Adrenal gland (tissue), 12 donors: ENCODE data around the gene PTPRE. TPM values are rescaled to one million over a fixed set of nuclear protein-coding genes. Genes with fewer than 3 reads are reported as not detected.

Experiments
- DNase-seq, 7 donors: peaks; one replicate each; pipeline ENCODE4 v3.0.0-alpha.2; 2019 to 2020
- H3K27ac ChIP-seq, 5 donors: fragments of 200-600 bp; sonication (generic) in 4 of 5; 1 replicate in 3 of 5; 2 replicates in 2 of 5; pipeline versions ENCODE4 v1.5.1 to v1.8.0; 2016 to 2020; ENCODE audit warnings: mild to moderate bottlenecking in 1 of 5
- H3K27me3 ChIP-seq: fragments of 200-600 bp; 2 replicates; pipeline ENCODE4 v1.8.0; 2021
- H3K36me3 ChIP-seq, 2 donors: fragments of 200-600 bp; replicated peaks in 1 of 2; 1 replicate in 1 of 2; 2 replicates in 1 of 2; pipeline versions ENCODE4 v1.5.1 to v1.8.0; 2018 to 2022
- H3K4me1 ChIP-seq, 2 donors: fragments of 200-600 bp; replicated peaks in 1 of 2; 1 replicate in 1 of 2; 2 replicates in 1 of 2; pipeline versions ENCODE4 v1.5.1 to v1.8.0; 2018 to 2021
- H3K4me3 ChIP-seq, 4 donors: fragments of 200-600 bp; sonication (generic) in 3 of 4; one replicate each; pipeline ENCODE4 v1.5.1; 2016 to 2018
- H3K9me3 ChIP-seq, 3 donors: fragments of 200-600 bp; sonication (generic) in 1 of 3; replicated peaks in 1 of 3; 1 replicate in 2 of 3; 2 replicates in 1 of 3; pipeline versions ENCODE4 v1.5.1 to v1.8.0; 2016 to 2021
- POLR2A ChIP-seq, 2 donors: fragments of 450-650 bp; IDR thresholded peaks; one replicate each; pipeline ENCODE4 v1.6.1; 2017; ENCODE audit warnings: antibody characterized with exemption in 2 of 2, mild to moderate bottlenecking in 2 of 2, moderate library complexity in 1 of 2
- WGBS, 4 donors: extraction: QIAGEN DNeasy Blood & Tissue Kit in 2 of 4; methylation state at CpG; one replicate each; pipeline versions ENCODE4 v1.1.5 to v1.1.7; 2013 to 2017; 5-methylcytosine and 5-hydroxymethylcytosine counted together
- intact Hi-C, 2 donors: fragments of 100-400 bp; cut with DNase I; formaldehyde crosslinking; loops; one replicate each; pipeline versions ENCODE4 v1.14.1 to v1.15.0; 2022 to 2023
- polyA plus RNA-seq, 3 donors: library from polyadenylated mRNA; stranded (reverse); fragments of 200-250 nt in 2 of 3; fragments of 350-450 nt in 1 of 3; fragmentation: Illumina TruSeq in 1 of 3; extraction: RNeasy Lipid Tissue Mini Kit (QIAGEN cat#74804) in 1 of 3; gene quantifications; one replicate each; pipeline ENCODE4 v1.2.3, GENCODE V29; 2013 to 2014
- total RNA-seq, 9 donors: library from RNA; depleted of rRNA in 4 of 9; stranded (reverse); fragments of >200 nt in 4 of 9; fragments of 120-200 nt in 1 of 9; fragmentation: NEBNext Ultra II Directional in 1 of 9; extraction: Animal tissue kit (Norgen Biotek cat#: 25700) in 1 of 9; gene quantifications; one replicate each; pipeline versions ENCODE4 v1.1.0 to v1.2.4, GENCODE V29; 2013 to 2023
- TF ChIP-seq, protein P1 (sequence below), 6 experiments: fragments of 450-650 bp in 4 of 6; fragments of 200-600 bp in 2 of 6; sonication (generic) in 1 of 6; IDR thresholded peaks; 1 replicate in 5 of 6; 2 replicates in 1 of 6; pipeline versions ENCODE4 v1.5.1 to v1.8.0; 2016 to 2021; ENCODE audit warnings: antibody characterized with exemption in 6 of 6, mild to moderate bottlenecking in 2 of 6, moderate library complexity in 1 of 6
- donor health status: healthy with polysubstance abuse.
- donor health status: Bipolar disorder and iron deficiency.
- donor health status: DM: yes; HTN: yes; CAD: no.
- donor health status: DM: no; HTN: no; CAD: no.
- donor health status: DM: no; HTN: no; CAD: no.
- donor health status: DM: yes; HTN: yes; CAD: no.

The PTPRE gene
- total and polyA plus RNA-seq, 12 donors, result 7.6 to 52.8 (median 41.0) TPM

DNA sequence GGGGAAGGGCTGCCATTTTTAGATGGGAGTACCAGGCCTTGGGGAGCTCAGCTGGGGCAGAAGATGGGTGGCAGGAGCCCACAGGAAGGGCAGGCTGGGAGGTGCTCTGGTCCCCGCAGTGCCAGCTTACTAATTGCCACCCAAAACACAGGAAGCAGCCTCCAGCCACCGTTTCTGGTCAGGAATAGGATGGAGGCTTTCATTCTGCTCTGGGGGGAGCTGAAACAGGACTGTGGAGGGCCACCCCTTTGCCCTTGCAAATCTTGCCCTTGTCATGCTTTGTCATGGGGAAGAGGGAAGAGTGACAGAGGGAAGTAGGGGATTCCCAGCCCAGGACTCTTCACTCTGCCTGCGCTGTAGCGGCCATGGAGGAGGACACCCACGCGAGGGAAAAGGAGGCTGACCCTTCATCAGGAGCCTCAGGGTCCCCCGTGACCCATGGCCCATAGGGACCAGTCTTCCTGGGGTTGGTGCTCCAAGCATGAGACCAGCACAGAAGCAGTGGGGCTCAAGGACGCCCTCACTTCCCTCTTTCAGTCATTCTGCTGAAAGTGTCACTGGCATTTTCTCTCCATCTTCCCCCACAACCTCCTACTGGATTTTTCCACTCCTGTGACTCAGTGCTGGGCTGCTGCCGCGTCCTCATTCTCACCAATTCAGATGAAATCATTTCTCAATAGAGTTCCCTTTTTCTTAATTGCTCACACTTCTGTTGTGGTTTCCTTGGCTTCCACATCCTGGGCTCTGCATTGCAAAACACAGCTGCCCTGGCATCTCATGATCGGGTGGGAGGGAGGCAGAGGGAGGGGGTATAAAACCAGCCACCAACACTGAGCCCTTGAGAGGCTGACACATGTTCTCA is 157.4 kb downstream of the PTPRE start:
- H3K27ac ChIP-seq, result peak overlapping the region; percentile 56 to 95 (median 73)
- intact Hi-C loops, result no loop called here
- 56 to 66% (median 60%) methylated on average over 10 to 11 of the region's 11 CpGs for WGBS, 4 donors
- no peaks in the 10 kb centered on the region for H3K9me3 ChIP-seq
- TF ChIP-seq, protein P1, sequence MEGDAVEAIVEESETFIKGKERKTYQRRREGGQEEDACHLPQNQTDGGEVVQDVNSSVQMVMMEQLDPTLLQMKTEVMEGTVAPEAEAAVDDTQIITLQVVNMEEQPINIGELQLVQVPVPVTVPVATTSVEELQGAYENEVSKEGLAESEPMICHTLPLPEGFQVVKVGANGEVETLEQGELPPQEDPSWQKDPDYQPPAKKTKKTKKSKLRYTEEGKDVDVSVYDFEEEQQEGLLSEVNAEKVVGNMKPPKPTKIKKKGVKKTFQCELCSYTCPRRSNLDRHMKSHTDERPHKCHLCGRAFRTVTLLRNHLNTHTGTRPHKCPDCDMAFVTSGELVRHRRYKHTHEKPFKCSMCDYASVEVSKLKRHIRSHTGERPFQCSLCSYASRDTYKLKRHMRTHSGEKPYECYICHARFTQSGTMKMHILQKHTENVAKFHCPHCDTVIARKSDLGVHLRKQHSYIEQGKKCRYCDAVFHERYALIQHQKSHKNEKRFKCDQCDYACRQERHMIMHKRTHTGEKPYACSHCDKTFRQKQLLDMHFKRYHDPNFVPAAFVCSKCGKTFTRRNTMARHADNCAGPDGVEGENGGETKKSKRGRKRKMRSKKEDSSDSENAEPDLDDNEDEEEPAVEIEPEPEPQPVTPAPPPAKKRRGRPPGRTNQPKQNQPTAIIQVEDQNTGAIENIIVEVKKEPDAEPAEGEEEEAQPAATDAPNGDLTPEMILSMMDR (IDR thresholded peaks at IDR 0.05), result no peak
- TF ChIP-seq POLR2A (IDR thresholded peaks at IDR 0.05), result no peak
- H3K4me3 ChIP-seq, result no peak overlapping the region
- H3K4me1 ChIP-seq, result peaks cover 10 to 31% of the 10 kb centered on the region in 2 donors
- no peaks in the 10 kb centered on the region for H3K27me3 ChIP-seq
- H3K36me3 ChIP-seq, result peaks cover 0 to 41% of the 10 kb centered on the region in 2 donors
- peak in 6 of 7 donors; percentile 70 to 86 (median 80) for DNase-seq

DNA sequence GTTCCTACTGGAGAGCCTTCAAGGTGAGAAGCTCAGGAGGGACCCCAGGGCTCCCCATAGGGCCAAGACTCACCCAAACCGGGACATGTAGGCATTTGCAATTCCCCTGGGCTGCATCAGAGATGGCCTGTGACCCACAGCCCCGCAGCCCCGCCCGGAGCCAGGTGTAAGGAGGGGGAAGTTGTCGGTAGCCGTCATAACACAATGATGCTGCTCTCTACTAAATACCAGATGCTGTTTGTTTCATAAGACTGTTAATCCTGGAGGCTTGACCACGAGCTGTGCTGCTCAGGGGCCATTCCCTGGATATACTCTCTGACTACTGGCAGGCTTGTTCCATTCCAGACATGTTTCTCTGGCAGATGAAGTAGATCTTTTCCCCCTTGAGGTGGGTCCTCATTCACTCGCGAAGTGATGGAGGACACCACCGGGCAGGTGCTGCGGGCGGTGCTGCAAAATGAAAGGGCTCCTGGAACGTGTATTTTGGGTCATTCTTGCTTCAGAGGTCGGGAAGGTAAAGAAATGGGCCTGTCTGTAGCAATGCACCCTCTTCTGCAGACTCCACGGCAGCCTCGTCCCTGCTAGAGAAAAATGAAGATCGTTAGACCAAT is 158.2 kb downstream of the PTPRE start:
- no peaks in the 10 kb centered on the region for H3K9me3 ChIP-seq
- H3K36me3 ChIP-seq, result peaks cover 0 to 47% of the 10 kb centered on the region in 2 donors
- no peaks in the 10 kb centered on the region for H3K27me3 ChIP-seq
- WGBS, 4 donors, result 72 to 86% (median 78%) methylated on average over 14 to 17 of the region's 17 CpGs
- TF ChIP-seq, protein P1 (IDR thresholded peaks at IDR 0.05), result no peak
- peak in 1 of 2 donors; percentile 6 for TF ChIP-seq POLR2A (IDR thresholded peaks at IDR 0.05)
- peak overlapping the region in 3 of 5 donors; percentile 36 to 84 (median 81) for H3K27ac ChIP-seq
- H3K4me1 ChIP-seq, result peaks cover 10 to 31% of the 10 kb centered on the region in 2 donors
- no peak for DNase-seq
- intact Hi-C loops, result loop anchor here (5.0 kb wide), 2 partner anchors 38 to 158 kb away; partner anchors contain the start of gene PTPRE (in 2 of the 2)
- no peak overlapping the region for H3K4me3 ChIP-seq

DNA sequence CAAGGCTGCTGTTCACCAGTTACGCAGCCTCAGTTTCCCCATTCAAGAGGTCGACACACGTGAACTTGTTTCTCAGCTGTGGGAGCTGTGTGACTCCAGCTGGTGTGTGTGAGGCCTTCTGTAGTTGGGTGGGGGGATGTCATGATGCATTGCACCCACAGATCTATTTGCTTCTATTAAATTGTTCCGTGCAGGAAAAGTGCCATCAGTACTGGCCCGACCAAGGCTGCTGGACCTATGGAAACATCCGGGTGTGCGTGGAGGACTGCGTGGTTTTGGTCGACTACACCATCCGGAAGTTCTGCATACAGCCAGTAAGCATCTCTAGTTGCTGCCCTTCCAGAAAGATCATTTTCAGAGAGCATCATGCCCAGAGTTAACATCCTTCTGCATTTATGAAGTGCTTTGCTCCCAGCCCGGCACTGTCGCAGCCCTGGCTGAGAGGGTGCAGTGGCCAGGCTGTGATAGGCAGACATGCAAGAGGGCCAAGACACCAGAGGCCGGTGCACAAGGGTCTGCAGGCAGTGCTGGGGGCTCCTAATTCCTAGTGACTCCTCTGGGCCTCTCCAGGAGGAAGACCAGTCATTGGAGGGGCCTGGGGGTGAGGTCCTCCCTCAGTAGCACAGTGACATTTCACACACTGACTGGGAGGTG is 159.1 kb downstream of the PTPRE start:
- Histone ChIP-seq H3K4me3 (no peak overlapping the region), H3K27me3 (no peaks in the 10 kb centered on the region), H3K9me3 (no peaks in the 10 kb centered on the region), H3K36me3 (peaks cover 0 to 50% of the 10 kb centered on the region in 2 donors), H3K27ac (no peak overlapping the region), H3K4me1 (peaks cover 10 to 31% of the 10 kb centered on the region in 2 donors)
- 90 to 98% (median 95%) methylated on average over 11 to 13 of the region's 13 CpGs for WGBS, 4 donors
- intact Hi-C loops, result loop anchor here (5.0 kb wide), 2 partner anchors 39 to 159 kb away; partner anchors contain the start of gene PTPRE (in 2 of the 2)
- TF ChIP-seq, protein P1 (IDR thresholded peaks at IDR 0.05), result no peak
- no peak for TF ChIP-seq POLR2A (IDR thresholded peaks at IDR 0.05)
- DNase-seq, result no peak
